DMS79 treated with DMSO at 0.1 percent for 48 hours (cell line): Measurements from ENCODE around the gene TMEM43.

Experiments
- DNase-seq: peaks from one replicate; lab custom pipeline; 2025; lab: John Stamatoyannopoulos, UW

TMEM43 gene

DNA sequence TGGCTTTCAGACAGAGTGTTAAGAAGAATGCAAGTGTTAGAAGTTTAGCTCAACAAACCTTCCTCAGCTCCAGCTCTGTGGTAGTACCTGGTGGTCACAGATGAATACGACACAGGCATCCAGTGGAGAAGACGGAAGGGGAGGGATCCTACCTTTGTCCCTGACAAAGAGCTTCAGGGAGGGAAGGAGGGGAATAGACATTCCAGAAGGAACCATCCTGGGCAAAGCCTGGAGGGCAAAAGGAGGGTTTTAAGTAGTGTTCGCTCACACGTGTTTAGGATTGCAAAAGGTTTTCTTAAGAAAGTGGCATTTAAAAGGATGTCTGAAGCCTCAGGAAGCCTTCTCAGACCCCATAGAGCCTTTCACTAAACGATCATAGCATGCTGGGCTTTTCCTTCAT lies 3.0 kb upstream of the TMEM43 start:
- DNase-seq: no peak

GRCh38 chr3:14122301-14122700 lies 2.6 kb upstream of the TMEM43 start:
- no peak for DNase-seq

- DNase-seq: no peak
Observed at GRCh38 chr3:14123308-14124222, 1.3 kb upstream of the TMEM43 start.

DNA sequence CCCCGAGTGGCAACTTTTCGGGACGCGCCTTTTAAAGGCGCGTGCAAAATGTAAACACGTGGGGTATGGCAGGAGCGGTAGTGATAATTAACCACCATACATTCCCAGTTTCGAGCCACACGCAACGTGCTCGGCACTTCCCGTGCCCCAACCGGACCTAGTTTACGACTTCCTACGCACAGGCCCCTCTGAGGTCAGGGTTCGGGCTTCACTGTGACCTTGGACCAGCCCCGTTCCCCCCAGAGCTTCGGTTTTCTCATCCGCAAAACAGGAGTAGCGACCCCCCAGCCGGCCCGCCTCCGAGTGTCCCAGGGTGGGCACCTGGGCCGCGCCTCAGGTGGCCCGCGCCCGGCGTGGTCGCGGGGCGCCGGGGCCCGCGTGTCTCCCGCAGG lies 633 bp upstream of the TMEM43 start:
- DNase-seq: peak; percentile 2

DNA sequence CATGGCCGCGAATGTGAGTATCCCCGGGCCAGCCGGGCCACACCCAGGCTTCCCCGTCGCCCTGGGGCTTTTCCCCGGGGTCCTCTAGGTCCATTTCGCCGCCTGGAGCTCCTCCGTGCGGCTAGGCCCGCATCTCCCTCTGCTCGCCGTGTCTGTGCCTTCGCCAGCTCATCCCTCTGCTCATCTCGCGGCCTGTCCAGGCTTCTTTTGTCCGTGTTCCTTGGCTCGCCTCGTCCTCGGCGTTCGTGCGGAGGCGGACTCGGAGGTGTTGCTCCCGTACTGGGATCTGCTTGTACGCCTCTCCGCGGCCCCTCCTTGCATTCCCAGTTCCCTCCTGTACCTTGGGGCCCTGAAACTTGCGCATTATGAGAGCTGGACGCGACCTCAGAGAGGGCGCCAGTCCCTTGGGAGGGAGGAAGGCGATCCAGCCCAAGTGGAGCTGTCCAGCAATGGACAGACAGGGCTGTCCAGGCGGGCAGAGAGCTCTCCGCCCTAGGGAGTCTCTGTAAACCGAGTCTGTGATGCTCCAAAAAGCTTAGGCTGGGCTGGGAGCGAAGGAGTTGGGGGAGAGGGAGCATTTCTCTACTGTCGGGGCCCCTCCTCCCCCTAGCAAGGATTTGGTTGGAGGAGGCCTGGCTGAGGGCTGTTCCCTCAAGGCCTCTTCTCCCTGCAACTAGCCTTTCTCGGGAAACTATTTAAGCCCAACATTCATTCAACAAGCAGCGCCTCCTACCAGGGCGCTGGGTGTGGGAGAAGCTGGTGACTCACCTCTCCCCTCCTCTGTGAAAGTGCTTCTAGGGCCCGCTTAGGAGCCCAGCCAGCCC lies 553 bp downstream of the TMEM43 start:
- DNase-seq: peak; percentile 7

DNA sequence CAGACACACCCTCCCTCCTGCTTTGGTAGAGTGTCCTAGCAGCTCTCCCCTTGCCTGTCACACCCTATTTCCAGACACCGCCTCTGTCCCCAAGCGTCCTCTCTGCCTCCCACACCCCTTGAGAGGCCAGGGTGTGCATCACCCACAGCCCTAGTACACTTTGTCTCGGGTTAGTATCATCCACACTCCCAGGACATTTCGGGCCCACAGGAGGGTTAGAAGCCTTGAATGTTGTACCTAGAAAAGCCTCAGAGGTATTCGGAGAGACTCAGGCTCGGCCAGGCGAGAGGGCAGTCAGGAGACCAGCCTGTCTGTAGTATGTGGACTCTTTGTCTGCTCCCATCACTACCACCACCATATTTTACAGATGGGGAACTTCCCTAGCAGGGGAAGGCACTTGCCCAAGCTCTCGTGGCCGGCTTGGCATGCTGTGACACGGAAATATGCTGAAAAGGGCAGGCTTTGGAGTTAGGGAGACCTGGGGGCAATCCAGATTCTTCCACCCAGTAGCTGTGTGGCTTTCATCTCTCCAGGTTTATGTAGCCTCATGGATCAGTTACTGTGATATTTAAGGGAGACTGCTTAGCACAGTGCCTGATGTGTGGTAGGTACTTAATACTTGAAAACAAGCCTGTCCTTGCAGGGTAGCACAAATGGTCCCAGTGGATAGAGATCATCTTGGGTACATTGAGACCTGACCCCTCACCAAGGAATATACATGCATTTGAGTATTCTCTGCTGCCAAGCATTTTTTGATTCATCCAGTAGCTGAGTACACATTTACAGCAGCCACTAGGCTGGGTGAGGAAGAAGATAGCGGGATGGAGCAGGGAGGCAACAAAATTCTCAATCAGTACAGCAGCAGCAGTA lies 1.4 kb downstream of the TMEM43 start:
- DNase-seq: no peak

- DNase-seq: no peak
Observed at GRCh38 chr3:14126887-14127505, 2.1 kb downstream of the TMEM43 start.

- DNase-seq: no peak
Observed at GRCh38 chr3:14127516-14128161, 2.8 kb downstream of the TMEM43 start.

- DNase-seq: no peak
Observed at GRCh38 chr3:14128724-14129123, 3.9 kb downstream of the TMEM43 start.

- no peak for DNase-seq
Observed at GRCh38 chr3:14129296-14129695, 4.4 kb downstream of the TMEM43 start.

DNA sequence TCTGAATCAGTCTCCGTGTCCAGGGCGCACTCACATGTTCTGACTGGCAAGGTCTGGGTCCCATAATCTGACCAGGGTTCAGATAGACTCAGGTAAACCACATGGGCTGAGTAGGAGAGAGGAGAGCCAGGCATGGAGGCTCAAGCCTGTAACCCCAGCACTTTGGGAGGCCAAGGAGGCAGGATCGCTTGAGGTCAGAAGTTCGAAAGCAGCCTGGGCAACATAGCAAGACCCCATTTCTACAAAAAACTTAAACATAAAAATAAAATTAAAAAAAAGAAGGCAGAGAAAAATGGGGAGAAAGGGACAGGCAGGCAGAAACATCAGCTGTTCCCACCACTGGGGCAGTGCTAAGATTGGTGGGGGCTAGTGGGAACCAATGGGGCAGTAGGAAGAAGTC lies 5.4 kb downstream of the TMEM43 start:
- DNase-seq: no peak

GRCh38 chr3:14130707-14131106 lies 5.9 kb downstream of the TMEM43 start:
- no peak for DNase-seq

DNA sequence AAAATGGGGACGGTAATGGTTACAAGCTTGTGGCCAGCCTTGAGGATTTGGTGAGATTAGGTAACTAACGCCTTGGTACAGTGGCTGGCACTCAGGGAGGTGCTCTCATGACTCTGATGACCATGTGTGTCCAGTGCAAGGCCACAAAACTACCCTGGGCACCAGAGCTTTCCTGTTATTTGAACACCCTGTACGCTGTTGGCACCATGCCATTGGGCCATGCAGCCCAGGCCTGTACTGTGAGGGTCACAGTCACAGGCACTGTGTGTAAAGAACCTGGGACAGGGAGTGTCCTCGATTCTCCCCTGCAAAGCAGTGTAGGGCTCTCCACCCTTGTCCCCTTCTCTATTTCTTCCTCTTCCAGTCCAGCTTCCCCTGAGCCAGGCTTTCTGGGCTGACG lies 6.3 kb downstream of the TMEM43 start:
- no peak for DNase-seq

DNA sequence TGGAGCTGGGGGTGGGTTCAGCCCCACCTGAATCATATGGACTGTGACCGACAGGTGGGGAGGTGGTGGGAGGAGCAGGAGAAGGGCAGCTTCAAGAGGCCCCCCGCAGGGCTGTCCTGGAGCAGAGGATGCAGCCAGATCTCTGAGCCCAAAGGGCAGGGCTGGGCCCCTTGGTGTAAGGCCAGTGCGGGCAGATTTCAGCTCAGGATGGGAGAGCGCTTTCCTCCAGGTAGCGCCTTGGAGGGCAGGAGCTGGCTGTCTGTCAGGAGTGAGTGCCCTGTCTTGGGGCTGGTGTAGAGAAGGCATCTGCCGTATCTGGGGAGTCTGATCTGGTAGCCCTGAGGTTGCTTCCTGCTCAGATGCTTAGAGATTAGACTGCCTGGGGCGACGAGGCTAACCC lies 7.3 kb downstream of the TMEM43 start:
- no peak for DNase-seq

DNA sequence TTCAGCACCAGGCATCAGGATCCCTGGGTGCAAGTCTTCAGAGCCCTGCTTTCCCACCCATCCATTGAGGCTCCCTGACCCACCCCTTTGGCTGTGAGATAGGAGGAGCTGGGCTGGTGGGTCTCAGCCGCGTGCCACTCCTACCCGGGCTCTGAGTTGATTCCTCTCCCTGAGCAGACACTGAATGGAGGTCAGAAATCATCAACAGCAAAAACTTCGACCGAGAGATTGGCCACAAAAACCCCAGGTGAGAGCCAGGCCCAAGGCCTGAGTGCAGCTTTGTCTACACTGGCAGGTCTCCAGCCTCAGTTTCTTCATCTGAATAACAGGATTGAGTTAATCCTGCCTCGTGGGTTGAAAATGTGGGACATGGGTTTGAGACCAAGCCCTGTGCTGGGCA lies 7.8 kb downstream of the TMEM43 start:
- no peak for DNase-seq

GRCh38 chr3:14133188-14133800 lies 8.4 kb downstream of the TMEM43 start:
- no peak for DNase-seq

GRCh38 chr3:14133876-14134275 lies 9.0 kb downstream of the TMEM43 start:
- DNase-seq: no peak

GRCh38 chr3:14134291-14134690 lies 9.4 kb downstream of the TMEM43 start:
- DNase-seq: no peak

DNA sequence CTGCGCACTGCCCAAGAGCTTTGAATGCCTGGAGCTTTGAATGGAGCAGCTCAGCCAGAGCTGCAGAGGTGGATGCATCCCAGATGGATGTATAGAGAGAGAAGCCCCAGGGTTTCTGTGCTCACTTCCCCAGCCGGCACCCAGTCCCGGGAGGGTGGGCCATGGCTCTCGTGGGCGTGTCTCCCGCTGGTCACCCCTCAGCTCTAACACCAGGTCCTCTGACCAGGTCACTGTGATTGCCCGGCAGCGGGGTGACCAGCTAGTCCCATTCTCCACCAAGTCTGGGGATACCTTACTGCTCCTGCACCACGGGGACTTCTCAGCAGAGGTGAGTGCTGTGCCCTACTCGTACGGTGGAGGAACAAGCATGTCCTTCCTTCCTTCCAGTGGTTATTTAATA lies 10.7 kb downstream of the TMEM43 start:
- no peak for DNase-seq

- DNase-seq: no peak
Observed at GRCh38 chr3:14137004-14137403, 12.2 kb downstream of the TMEM43 start.

- DNase-seq: no peak
Observed at GRCh38 chr3:14137445-14137844, 12.6 kb downstream of the TMEM43 start.
